ENCODE measurements around the gene EGLN1.
A peak's percentile ranks its signal among the peaks of the same experiment; 100 is the strongest.

The EGLN1 gene

DNA sequence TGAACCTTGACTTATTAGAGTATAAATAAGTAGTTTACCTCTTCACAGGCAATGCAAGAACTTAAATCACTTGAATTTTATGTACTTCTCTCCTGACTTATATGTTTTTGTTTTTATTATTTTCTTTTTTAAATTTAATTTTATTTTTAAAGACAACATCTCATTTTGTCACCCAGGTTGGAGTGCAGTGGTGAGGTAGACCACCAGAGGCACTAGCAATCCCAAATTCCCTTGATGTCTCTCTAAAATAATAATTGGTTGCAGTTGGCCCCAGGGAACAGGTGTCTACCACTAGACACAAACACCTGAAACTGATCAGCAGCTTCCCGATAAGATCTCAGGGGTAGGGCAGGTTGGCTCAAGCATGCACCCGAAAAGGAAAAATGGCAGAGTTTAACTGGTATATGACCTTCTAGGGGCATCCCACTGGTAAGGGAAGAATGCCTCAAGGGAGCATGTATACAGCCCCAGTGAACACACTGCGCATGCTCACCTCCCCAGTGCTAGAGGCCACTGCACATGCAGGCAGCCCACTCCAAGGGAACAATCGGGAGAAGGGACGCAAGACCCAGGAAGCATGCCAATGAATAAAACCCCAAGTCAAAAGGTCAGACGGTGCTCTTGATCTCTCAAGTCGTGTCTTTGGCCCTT is 99.1 kb downstream of the EGLN1 start:
- no peak for DNase-seq

DNA sequence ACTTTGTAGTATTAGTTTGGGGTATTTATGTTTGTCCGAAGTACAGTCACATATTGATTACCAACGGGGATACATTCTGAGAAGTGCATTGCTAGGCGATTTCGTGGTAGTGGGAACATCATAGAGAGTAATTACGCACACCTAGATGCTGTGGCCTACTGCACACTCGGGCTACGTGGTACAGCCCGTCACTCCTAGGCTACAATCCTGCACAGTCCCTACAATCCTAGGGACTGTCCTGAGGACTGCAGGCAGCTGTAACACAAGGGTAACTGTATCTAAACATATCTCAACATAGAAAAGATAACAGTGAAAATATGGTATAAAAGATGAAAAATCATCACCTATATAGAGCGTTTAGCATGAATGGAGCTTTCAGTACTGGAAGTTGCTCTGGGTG is 103.0 kb downstream of the EGLN1 start:
- no peak for DNase-seq

DNA sequence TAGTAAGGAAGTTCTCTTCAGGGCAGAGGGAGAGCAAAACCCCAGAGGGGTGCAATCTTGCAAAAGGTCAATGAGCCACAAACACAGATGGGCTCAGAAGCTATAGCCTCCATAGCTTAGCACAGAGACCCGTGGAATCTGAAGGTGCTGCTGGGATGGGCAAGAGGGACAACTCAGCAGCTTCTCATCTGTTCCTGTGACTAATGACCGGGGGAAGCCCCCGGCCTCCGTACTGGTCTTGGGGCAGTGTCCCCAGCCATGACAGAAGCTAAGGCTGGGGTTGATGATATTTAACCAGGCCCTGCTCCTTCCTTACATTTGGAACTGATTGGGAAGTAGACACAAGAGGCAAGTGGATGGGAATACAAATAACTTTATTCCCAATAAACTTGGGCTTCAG is 103.5 kb downstream of the EGLN1 start:
- DNase-seq, result no peak

GRCh38 chr1:231318015-231318355 is 104.1 kb downstream of the EGLN1 start:
- DNase-seq, result no peak

- no peak for DNase-seq
These were observed 104.6 kb downstream of the EGLN1 start for GRCh38 chr1:231317306-231318014.

- peak; percentile 37 for DNase-seq
These were observed 106.2 kb downstream of the EGLN1 start for GRCh38 chr1:231315887-231316286.

Measured in activated CD4-positive, CD25-positive, alpha-beta regulatory T cell treated with anti-CD3 and anti-CD28 coated beads, Interleukin-2, amount 50 U/mL, for 72 hours (primary cell).